GM23338 (cell line): ENCODE measurements around the gene KIF22. TPM values are rescaled to one million over a fixed set of nuclear protein-coding genes. Genes with fewer than 3 reads are reported as not detected.

Source experiments
- ATAC-seq: fragments of 200-7000 bp; cut with Tn5 transposase; 3 replicates; pipeline ENCODE4 v1.9.1; 2020
- DNase-seq: peaks from one replicate; pipeline ENCODE4 v3.0.0-alpha.2; 2015; ENCODE audit warnings: low spot score
- H2AFZ ChIP-seq: fragments of 200-600 bp; sonication (generic); 2 replicates; pipeline ENCODE4 v1.8.0; 2016; ENCODE audit warnings: antibody characterized with exemption, mild to moderate bottlenecking, moderate library complexity
- H3F3A ChIP-seq: fragments of 200-600 bp; sonication (generic); replicated peaks from 2 replicates; pipeline ENCODE4 v1.8.0; 2017; ENCODE audit warnings: antibody characterized with exemption, mixed run types, low read depth
- H3K27ac ChIP-seq: fragments of 200-600 bp; sonication (generic); 2 replicates; pipeline ENCODE4 v1.6.1; 2016; ENCODE audit warnings: low read depth
- H3K27me3 ChIP-seq: fragments of 200-600 bp; sonication (generic); 2 replicates; pipeline ENCODE4 v1.8.0; 2016; ENCODE audit warnings: mild to moderate bottlenecking, mixed run types, moderate library complexity; ENCODE audit not compliant: insufficient read depth
- H3K36me3 ChIP-seq: fragments of 200-600 bp; sonication (generic); 2 replicates; pipeline ENCODE4 v1.8.0; 2016; ENCODE audit warnings: mild to moderate bottlenecking; ENCODE audit not compliant: insufficient read depth
- H3K4me1 ChIP-seq: fragments of 200-600 bp; sonication (generic); 2 replicates; pipeline ENCODE4 v1.8.0; 2016; ENCODE audit warnings: mild to moderate bottlenecking, moderate library complexity; ENCODE audit not compliant: insufficient read depth
- H3K4me2 ChIP-seq: fragments of 200-600 bp; sonication (generic); 2 replicates; pipeline ENCODE4 v1.7.1; 2017; ENCODE audit warnings: mixed run types
- H3K4me3 ChIP-seq: fragments of 200-600 bp; sonication (generic); 2 replicates; pipeline ENCODE4 v1.6.1; 2016; ENCODE audit warnings: mixed run types
- H3K79me2 ChIP-seq: fragments of 200-600 bp; sonication (generic); replicated peaks from 2 replicates; pipeline ENCODE4 v1.8.0; 2017; ENCODE audit warnings: mild to moderate bottlenecking; ENCODE audit not compliant: insufficient read depth
- H3K9me2 ChIP-seq: fragments of 200-600 bp; sonication (generic); 2 replicates; pipeline ENCODE4 v1.8.0; 2017; ENCODE audit not compliant: insufficient read depth
- H4K20me1 ChIP-seq: fragments of 200-600 bp; sonication (generic); replicated peaks from 2 replicates; pipeline ENCODE4 v1.8.0; 2017; ENCODE audit warnings: mild to moderate bottlenecking; ENCODE audit not compliant: insufficient read depth
- H3K27ac Mint-ChIP-seq: 2 replicates; pipeline ENCODE4 v1.8.0; 2020; ENCODE audit warnings: inconsistent platforms, mild to moderate bottlenecking, moderate library complexity, mixed read lengths
- H3K27me3 Mint-ChIP-seq: 3 replicates; pipeline ENCODE4 v1.8.0; 2022; ENCODE audit warnings: low read depth, mild to moderate bottlenecking, moderate library complexity, mixed read lengths, inconsistent platforms; ENCODE audit not compliant: insufficient read depth, poor library complexity
- H3K36me3 Mint-ChIP-seq: 3 replicates; pipeline ENCODE4 v1.8.0; 2021; ENCODE audit warnings: low read depth, mild to moderate bottlenecking, inconsistent platforms, moderate library complexity, mixed read lengths
- H3K4me1 Mint-ChIP-seq: 3 replicates; pipeline ENCODE4 v1.8.0; 2020; ENCODE audit warnings: mild to moderate bottlenecking, inconsistent platforms, mixed read lengths
- H3K4me3 Mint-ChIP-seq: 3 replicates; pipeline ENCODE4 v1.8.0; 2021; ENCODE audit warnings: moderate library complexity, mild to moderate bottlenecking, inconsistent platforms, mixed read lengths
- H3K9me3 Mint-ChIP-seq: 3 replicates; pipeline ENCODE4 v1.8.0; 2020; ENCODE audit warnings: moderate library complexity, mild to moderate bottlenecking, inconsistent platforms, mixed read lengths
- CREB1 ChIP-seq: fragments of 250-450 bp; sonication (Bioruptor Pico); IDR thresholded peaks from 2 replicates; pipeline ENCODE4 v1.5.0; 2020; ENCODE audit warnings: low read depth, mild to moderate bottlenecking, moderate library complexity
- CTCF ChIP-seq, 2 experiments: fragments of 200-600 bp in 1 of 2; sonication (generic) in 1 of 2; conservative IDR thresholded peaks; 2 replicates each; pipeline versions ENCODE4 v1.5.1 to v1.6.1; 2016 to 2017; ENCODE audit warnings: antibody characterized with exemption in 2 of 2, low read depth in 2 of 2, mild to moderate bottlenecking in 2 of 2, moderate library complexity in 1 of 2
- ETS1 ChIP-seq: IDR thresholded peaks from 2 replicates; pipeline ENCODE4 v1.6.1; 2016; ENCODE audit warnings: antibody characterized with exemption
- EZH2 ChIP-seq: fragments of 200-600 bp; sonication (generic); IDR thresholded peaks from one replicate; pipeline ENCODE4 v1.8.0; 2017; ENCODE audit warnings: antibody characterized with exemption, mild to moderate bottlenecking, low read depth; ENCODE audit not compliant: unreplicated experiment
- EZH2phosphoT487 ChIP-seq: fragments of 200-600 bp; sonication (generic); IDR thresholded peaks from one replicate; pipeline ENCODE4 v1.8.1; 2018; ENCODE audit warnings: antibody characterized with exemption; ENCODE audit not compliant: unreplicated experiment
- JUNB ChIP-seq: IDR thresholded peaks from one replicate; pipeline ENCODE4 v1.6.1; 2016; ENCODE audit warnings: antibody characterized with exemption; ENCODE audit not compliant: unreplicated experiment
- NANOG ChIP-seq: IDR thresholded peaks from 2 replicates; pipeline ENCODE4 v1.6.1; 2016; ENCODE audit warnings: antibody characterized with exemption, borderline replicate concordance
- POLR2AphosphoS5 ChIP-seq: IDR thresholded peaks from 2 replicates; pipeline ENCODE4 v1.6.1; 2016; ENCODE audit warnings: antibody characterized with exemption, low read depth
- REST ChIP-seq: IDR thresholded peaks from one replicate; pipeline ENCODE4 v1.6.1; 2018; ENCODE audit warnings: antibody characterized with exemption; ENCODE audit not compliant: unreplicated experiment
- STAT1 ChIP-seq: IDR thresholded peaks from one replicate; pipeline ENCODE4 v1.6.1; 2016; ENCODE audit warnings: antibody characterized with exemption; ENCODE audit not compliant: unreplicated experiment
- ZNF114 ChIP-seq: fragments of 250-450 bp; sonication (Bioruptor Pico); IDR thresholded peaks from 2 replicates; pipeline ENCODE4 v1.5.0; 2020; ENCODE audit warnings: mild to moderate bottlenecking, moderate library complexity
- ZNF331 ChIP-seq: fragments of 250-450 bp; sonication (Bioruptor Pico); IDR thresholded peaks from 2 replicates; pipeline ENCODE4 v1.5.0; 2020; ENCODE audit warnings: low read depth, mild to moderate bottlenecking, moderate library complexity
- ZNF462 ChIP-seq: fragments of 250-450 bp; sonication (Bioruptor Pico); IDR thresholded peaks from 2 replicates; pipeline ENCODE4 v1.5.0; 2020; ENCODE audit warnings: mild to moderate bottlenecking, moderate library complexity
- polyA plus RNA-seq: library from polyadenylated mRNA; unstranded; fragments of >200 nt; fragmentation: Nextera tagmentation; extraction: Ambion mirVana; gene quantifications from 2 replicates; pipeline ENCODE4 v1.2.1, GENCODE V29; 2016
- total RNA-seq: library from RNA; depleted of rRNA; stranded (reverse); fragments of >200 nt; shearing (Covaris generic); gene quantifications from 2 replicates; pipeline ENCODE4 v1.2.3, GENCODE V29; 2014

The KIF22 gene
- total and polyA plus RNA-seq, 2 experiments from 2014 or later: 110 to 192 TPM

- DNase-seq: no peak
These were observed 14.7 kb upstream of the KIF22 start for GRCh38 chr16:29775742-29776408.

More at GRCh38 chr16:29775742-29776408, 14.7 kb upstream of the KIF22 start:
- Histone ChIP-seq H4K20me1 (no peaks in the 10 kb centered on the region), H3K27ac (no peak overlapping the region), H3F3A (no peaks in the 10 kb centered on the region), H3K9me2 (peaks cover 5% of the 10 kb centered on the region; the same call in 1 of the 2 replicates), H2AFZ (no peak overlapping the region), H3K27me3 (no peaks in the 10 kb centered on the region), H3K36me3 (no peaks in the 10 kb centered on the region), H3K4me3 (no peak overlapping the region), H3K79me2 (no peaks in the 10 kb centered on the region), H3K4me2 (no peak overlapping the region), H3K4me1 (no peaks in the 10 kb centered on the region)
- no peaks in the 10 kb centered on the region for H3K36me3 Mint-ChIP-seq
- TF ChIP-seq POLR2AphosphoS5 (no peak), EZH2 (no peak), ZNF462 (CRISPR knock-in tag) (no peak), CREB1 (CRISPR knock-in tag) (no peak), ETS1 (no peak), STAT1 (no peak), NANOG (no peak), REST (no peak), EZH2phosphoT487 (no peak), CTCF (conservative IDR thresholded peaks at IDR 0.05; ENCODE audit: low read depth in 2 of 2) (no peak), ZNF331 (CRISPR knock-in tag) (no peak), JUNB (no peak), ZNF114 (no peak)
- ATAC-seq: no peak
- H3K27ac Mint-ChIP-seq: no peak overlapping the region
- H3K27me3 Mint-ChIP-seq: peaks cover 13% of the 10 kb centered on the region
- peaks cover 13% of the 10 kb centered on the region for H3K4me1 Mint-ChIP-seq
- no peak overlapping the region; the same call in 2 of the 3 replicates for H3K4me3 Mint-ChIP-seq
- no peaks in the 10 kb centered on the region; the same call in 2 of the 3 replicates for H3K9me3 Mint-ChIP-seq
